GM12878 (cell line): ENCODE measurements around the gene RFK. TPM values are rescaled to one million over a fixed set of nuclear protein-coding genes. Genes with fewer than 3 reads are reported as not detected.

ENCODE experiments used
- ATAC-seq: fragments of 200-7000 bp; cut with Tn5 transposase; 3 replicates; pipeline ENCODE4 v1.9.1; 2020; ENCODE audit warnings: mild to moderate bottlenecking, moderate library complexity
- BruUV-seq: library from RNA; stranded (reverse); fragments of 400-500 nt; replicated peaks from 2 replicates; lab custom pipeline; 2021; lab: Mats Ljungman, UMichigan
- CTCF ChIA-PET: fragments of 300-600 bp; sonication (Branson Sonifier 250); formaldehyde crosslinking; extraction: SDS; loops from one replicate; lab custom pipeline; 2021; ENCODE audit warnings: inconsistent platforms; lab: Yijun Ruan, JAX
- POLR2A ChIA-PET: fragments of 350-600 bp; formaldehyde crosslinking; extraction: SDS; loops from one replicate; lab custom pipeline; 2021; ENCODE audit warnings: inconsistent platforms; lab: Charles Lee
- RAD21 ChIA-PET: fragments of 300-600 bp; sonication (Branson Sonifier 250); formaldehyde crosslinking; loops from one replicate; lab custom pipeline; 2023; ENCODE audit warnings: antibody characterized with exemption; ENCODE audit not compliant: unreplicated experiment; lab: Charles Lee
- SMC1A ChIA-PET: fragments of 300-600 bp; sonication (Branson Sonifier 250); formaldehyde crosslinking; loops from one replicate; lab custom pipeline; 2023; ENCODE audit not compliant: unreplicated experiment, uncharacterized antibody; lab: Charles Lee
- DNase-seq: peaks from one replicate; pipeline ENCODE4 v3.0.0-alpha.2; 2011; ENCODE audit warnings: low read depth, low spot score
- FAIRE-seq: peaks from 3 replicates; lab custom pipeline; 2011; peaks lifted over from hg19 to GRCh38; lab: Jason Lieb, UNC
- H2AFZ ChIP-seq: 2 replicates; pipeline ENCODE4 v1.6.0; 2011; ENCODE audit warnings: low read depth, low read length, control low read depth; ENCODE audit not compliant: control insufficient read depth
- H3K27ac ChIP-seq: 2 replicates; pipeline ENCODE4 v1.5.1; 2011; ENCODE audit warnings: control low read depth; ENCODE audit not compliant: control insufficient read depth, insufficient read depth
- H3K27me3 ChIP-seq, 2 experiments: replicated peaks in 1 of 2; 2 replicates each; pipeline versions ENCODE4 v1.6.0 to v1.6.1; 2011; ENCODE audit warnings: low read length in 1 of 2; ENCODE audit not compliant: control insufficient read depth in 2 of 2, insufficient read depth in 2 of 2
- H3K36me3 ChIP-seq, 2 experiments: 2 replicates each; pipeline ENCODE4 v1.5.1; 2011; ENCODE audit warnings: low read length in 1 of 2; ENCODE audit not compliant: control insufficient read depth in 2 of 2, insufficient read depth in 2 of 2
- H3K4me1 ChIP-seq: 2 replicates; pipeline ENCODE4 v1.6.1; 2011; ENCODE audit warnings: mild to moderate bottlenecking, low read length, moderate library complexity, mixed read lengths; ENCODE audit not compliant: control insufficient read depth, insufficient read depth
- H3K4me2 ChIP-seq: 2 replicates; pipeline ENCODE4 v1.6.0; 2011; ENCODE audit warnings: control low read depth; ENCODE audit not compliant: control insufficient read depth, insufficient read depth
- H3K4me3 ChIP-seq: fragments of 200-600 bp; sonication (generic); 2 replicates; pipeline ENCODE4 v1.5.1; 2016
- H3K79me2 ChIP-seq: 2 replicates; pipeline ENCODE4 v1.6.0; 2011; ENCODE audit warnings: low read length; ENCODE audit not compliant: control insufficient read depth, insufficient read depth
- H3K9ac ChIP-seq: 2 replicates; pipeline ENCODE4 v1.8.0; 2011; ENCODE audit warnings: low read length, control low read depth, mixed read lengths; ENCODE audit not compliant: control insufficient read depth, insufficient read depth
- H3K9me3 ChIP-seq: replicated peaks from 3 replicates; pipeline ENCODE4 v1.5.1; 2011; ENCODE audit warnings: mild to moderate bottlenecking, low read length; ENCODE audit not compliant: control insufficient read depth, insufficient read depth
- H4K20me1 ChIP-seq: 2 replicates; pipeline ENCODE4 v1.6.0; 2011; ENCODE audit not compliant: control insufficient read depth, insufficient read depth
- WRNIP1 ChIP-seq: IDR thresholded peaks from 2 replicates; pipeline ENCODE4 v1.6.1; 2011; ENCODE audit warnings: low read depth, low read length, improper control_type of control experiment, borderline replicate concordance
- WGBS: methylation state at CpG from one replicate; pipeline ENCODE4 v1.1.6; 2016; ENCODE audit warnings: low lambda C conversion rate; ENCODE audit not compliant: insufficient replicate concordance, insufficient coverage; ENCODE audit errors: missing lambda C conversion rate; 5-methylcytosine and 5-hydroxymethylcytosine counted together
- in situ Hi-C: fragments of 300-500 bp; cut with MboI; formaldehyde crosslinking; loops from 9 replicates; pipeline ENCODE4 v1.14.3; 2018; ENCODE audit warnings: mixed read lengths
- intact Hi-C: fragments of 100-400 bp; cut with micrococcal nuclease; formaldehyde crosslinking; loops from one replicate; pipeline ENCODE4 v1.14.2; 2022; ENCODE audit not compliant: unreplicated experiment
- polyA plus RNA-seq, 11 experiments: library from polyadenylated mRNA; depleted of rRNA in 4 of 11; unstranded in 6 of 11; stranded (reverse) in 5 of 11; fragments of >200 nt; fragmentation: Nextera tagmentation in 4 of 11; fragmentation: Illumina TruSeq in 1 of 11; extraction: Ambion mirVana in 4 of 11; extraction: Trizol in 1 of 11; gene quantifications; 1 replicate in 1 of 11; 2 replicates in 10 of 11; pipeline versions ENCODE4 v1.2.1 to v1.2.3, GENCODE V29; 2011 to 2016; ENCODE audit warnings: inconsistent platforms in 2 of 11, missing spikeins in 2 of 11, low read depth in 1 of 11
- total RNA-seq, 4 experiments: library from RNA; depleted of rRNA in 3 of 4; stranded (reverse); fragments of >200 nt in 3 of 4; fragmentation: Illumina TruSeq in 1 of 4; extraction: Trizol in 1 of 4; gene quantifications; 2 replicates each; pipeline versions ENCODE4 v1.2.1 to v1.2.3, GENCODE V29; 2013 to 2021
- TF ChIP-seq, protein P1 (sequence below): fragments of 450-650 bp; IDR thresholded peaks from 2 replicates; pipeline ENCODE4 v1.6.1; 2016; ENCODE audit warnings: mild to moderate bottlenecking, moderate library complexity, borderline replicate concordance
- TF ChIP-seq, protein P2 (sequence below): fragments of 450-650 bp; IDR thresholded peaks from 2 replicates; pipeline ENCODE4 v1.6.1; 2017; ENCODE audit warnings: mild to moderate bottlenecking, low read depth, inconsistent platforms; ENCODE audit not compliant: poor library complexity, severe bottlenecking

RFK gene
- total and polyA plus RNA-seq, 10 of the 15 experiments (the other 5 are each of a cell fraction or from before 2014, with no cell fraction given): 4.4 to 18.6 (median 11.6) TPM

DNA sequence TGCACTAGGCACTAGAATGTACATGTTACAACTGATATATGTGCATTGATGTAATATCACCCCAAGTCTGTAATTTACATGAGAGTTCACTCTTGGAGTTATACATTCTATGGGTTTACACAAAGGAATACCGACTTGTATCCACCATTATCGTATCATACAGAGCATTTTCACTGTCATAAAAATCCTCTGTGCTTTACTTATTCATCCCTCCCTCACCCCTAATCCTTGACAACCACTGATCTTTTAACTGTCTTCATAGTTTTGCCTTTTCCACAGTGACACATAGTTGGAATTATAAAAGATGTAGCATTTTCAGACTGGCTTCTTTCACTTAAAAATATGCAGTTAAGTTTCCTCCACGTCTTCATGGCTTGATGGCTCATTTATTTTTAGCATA, 11.1 kb upstream of the RFK start:
- Histone ChIP-seq H3K27me3 (no peaks in the 10 kb centered on the region), H3K9ac (no peak overlapping the region), H3K9me3 (no peaks in the 10 kb centered on the region), H2AFZ (no peak overlapping the region), H3K4me1 (peaks cover 13% of the 10 kb centered on the region), H4K20me1 (no peaks in the 10 kb centered on the region), H3K79me2 (no peaks in the 10 kb centered on the region), H3K27ac (no peak overlapping the region), H3K36me3 (no peaks in the 10 kb centered on the region), H3K4me3 (no peak overlapping the region), H3K4me2 (no peak overlapping the region)
- FAIRE-seq: no peak
- TF ChIP-seq, protein P1, sequence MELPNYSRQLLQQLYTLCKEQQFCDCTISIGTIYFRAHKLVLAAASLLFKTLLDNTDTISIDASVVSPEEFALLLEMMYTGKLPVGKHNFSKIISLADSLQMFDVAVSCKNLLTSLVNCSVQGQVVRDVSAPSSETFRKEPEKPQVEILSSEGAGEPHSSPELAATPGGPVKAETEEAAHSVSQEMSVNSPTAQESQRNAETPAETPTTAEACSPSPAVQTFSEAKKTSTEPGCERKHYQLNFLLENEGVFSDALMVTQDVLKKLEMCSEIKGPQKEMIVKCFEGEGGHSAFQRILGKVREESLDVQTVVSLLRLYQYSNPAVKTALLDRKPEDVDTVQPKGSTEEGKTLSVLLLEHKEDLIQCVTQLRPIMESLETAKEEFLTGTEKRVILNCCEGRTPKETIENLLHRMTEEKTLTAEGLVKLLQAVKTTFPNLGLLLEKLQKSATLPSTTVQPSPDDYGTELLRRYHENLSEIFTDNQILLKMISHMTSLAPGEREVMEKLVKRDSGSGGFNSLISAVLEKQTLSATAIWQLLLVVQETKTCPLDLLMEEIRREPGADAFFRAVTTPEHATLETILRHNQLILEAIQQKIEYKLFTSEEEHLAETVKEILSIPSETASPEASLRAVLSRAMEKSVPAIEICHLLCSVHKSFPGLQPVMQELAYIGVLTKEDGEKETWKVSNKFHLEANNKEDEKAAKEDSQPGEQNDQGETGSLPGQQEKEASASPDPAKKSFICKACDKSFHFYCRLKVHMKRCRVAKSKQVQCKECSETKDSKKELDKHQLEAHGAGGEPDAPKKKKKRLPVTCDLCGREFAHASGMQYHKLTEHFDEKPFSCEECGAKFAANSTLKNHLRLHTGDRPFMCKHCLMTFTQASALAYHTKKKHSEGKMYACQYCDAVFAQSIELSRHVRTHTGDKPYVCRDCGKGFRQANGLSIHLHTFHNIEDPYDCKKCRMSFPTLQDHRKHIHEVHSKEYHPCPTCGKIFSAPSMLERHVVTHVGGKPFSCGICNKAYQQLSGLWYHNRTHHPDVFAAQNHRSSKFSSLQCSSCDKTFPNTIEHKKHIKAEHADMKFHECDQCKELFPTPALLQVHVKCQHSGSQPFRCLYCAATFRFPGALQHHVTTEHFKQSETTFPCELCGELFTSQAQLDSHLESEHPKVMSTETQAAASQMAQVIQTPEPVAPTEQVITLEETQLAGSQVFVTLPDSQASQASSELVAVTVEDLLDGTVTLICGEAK: no peak
- TF ChIP-seq WRNIP1: no peak
- TF ChIP-seq, protein P2, sequence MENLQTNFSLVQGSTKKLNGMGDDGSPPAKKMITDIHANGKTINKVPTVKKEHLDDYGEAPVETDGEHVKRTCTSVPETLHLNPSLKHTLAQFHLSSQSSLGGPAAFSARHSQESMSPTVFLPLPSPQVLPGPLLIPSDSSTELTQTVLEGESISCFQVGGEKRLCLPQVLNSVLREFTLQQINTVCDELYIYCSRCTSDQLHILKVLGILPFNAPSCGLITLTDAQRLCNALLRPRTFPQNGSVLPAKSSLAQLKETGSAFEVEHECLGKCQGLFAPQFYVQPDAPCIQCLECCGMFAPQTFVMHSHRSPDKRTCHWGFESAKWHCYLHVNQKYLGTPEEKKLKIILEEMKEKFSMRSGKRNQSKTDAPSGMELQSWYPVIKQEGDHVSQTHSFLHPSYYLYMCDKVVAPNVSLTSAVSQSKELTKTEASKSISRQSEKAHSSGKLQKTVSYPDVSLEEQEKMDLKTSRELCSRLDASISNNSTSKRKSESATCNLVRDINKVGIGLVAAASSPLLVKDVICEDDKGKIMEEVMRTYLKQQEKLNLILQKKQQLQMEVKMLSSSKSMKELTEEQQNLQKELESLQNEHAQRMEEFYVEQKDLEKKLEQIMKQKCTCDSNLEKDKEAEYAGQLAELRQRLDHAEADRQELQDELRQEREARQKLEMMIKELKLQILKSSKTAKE: no peak
- CTCF ChIA-PET: interaction anchor here (1.0 to 2.2 kb wide), 4 partner anchors 11 to 51 kb away, joined by 3 to 8 read pairs (median 6); partner anchors contain the start of gene RFK
- POLR2A ChIA-PET: interaction anchor here (0.6 kb wide), 1 partner anchor 319 kb away, joined by 3 read pairs; no protein-coding TSS in a partner anchor
- in situ Hi-C loops (no loop called here), intact Hi-C loops (no loop called here)
- SMC1A ChIA-PET: interaction anchor here (2.2 to 2.3 kb wide), 2 partner anchors 11 to 33 kb away, joined by 6 to 12 read pairs; partner anchors contain the start of gene RFK
- no peak for ATAC-seq
- DNase-seq: no peak
- RAD21 ChIA-PET: interaction anchor here (1.4 to 2.3 kb wide), 2 partner anchors 11 to 298 kb away, joined by 5 to 9 read pairs; partner anchors contain the start of gene RFK
- 79% methylated on average over 3 of the region's 3 CpGs for WGBS
- no TSS peak for BruUV-seq
